GM19328 (cell line): ENCODE measurements around the gene STXBP3.

ENCODE experiments used
- ATAC-seq: cut with Tn5 transposase; IDR thresholded peaks from one replicate; pipeline ENCODE4 v1.9.1; 2021; ENCODE audit warnings: mild to moderate bottlenecking, moderate library complexity; ENCODE audit not compliant: unreplicated experiment

The STXBP3 gene

GRCh38 chr1:108842525-108843181 is 96.2 kb downstream of the STXBP3 start:
- no peak for ATAC-seq

GRCh38 chr1:108843390-108844137 is 97.1 kb downstream of the STXBP3 start:
- ATAC-seq: no peak

- ATAC-seq: no peak
Observed at GRCh38 chr1:108845446-108845845, 99.0 kb downstream of the STXBP3 start.

GRCh38 chr1:108845991-108846390 is 99.5 kb downstream of the STXBP3 start:
- ATAC-seq: no peak

- ATAC-seq: no peak
Observed at GRCh38 chr1:108847494-108847893, 101.0 kb downstream of the STXBP3 start.

- no peak for ATAC-seq
Observed at GRCh38 chr1:108848806-108849205, 102.3 kb downstream of the STXBP3 start.

- ATAC-seq: no peak
Observed at GRCh38 chr1:108850929-108851328, 104.5 kb downstream of the STXBP3 start.

- no peak for ATAC-seq
Observed at GRCh38 chr1:108851567-108851966, 105.1 kb downstream of the STXBP3 start.

- ATAC-seq: no peak
Observed at GRCh38 chr1:108852221-108852975, 105.9 kb downstream of the STXBP3 start.

GRCh38 chr1:108854221-108855019 is 107.9 kb downstream of the STXBP3 start:
- ATAC-seq: no peak

- no peak for ATAC-seq
Observed at GRCh38 chr1:108856994-108857393, 110.5 kb downstream of the STXBP3 start, which contains the start of gene AKNAD1. Gene AKNAD1 (minus strand): TSS chr1:108857094. CDS start chr1:108852664, 4,430 bp downstream.

- no peak for ATAC-seq
Observed at GRCh38 chr1:108858230-108858950, 111.9 kb downstream of the STXBP3 start.
